ENCODE measurements around the gene NTM.

DNA sequence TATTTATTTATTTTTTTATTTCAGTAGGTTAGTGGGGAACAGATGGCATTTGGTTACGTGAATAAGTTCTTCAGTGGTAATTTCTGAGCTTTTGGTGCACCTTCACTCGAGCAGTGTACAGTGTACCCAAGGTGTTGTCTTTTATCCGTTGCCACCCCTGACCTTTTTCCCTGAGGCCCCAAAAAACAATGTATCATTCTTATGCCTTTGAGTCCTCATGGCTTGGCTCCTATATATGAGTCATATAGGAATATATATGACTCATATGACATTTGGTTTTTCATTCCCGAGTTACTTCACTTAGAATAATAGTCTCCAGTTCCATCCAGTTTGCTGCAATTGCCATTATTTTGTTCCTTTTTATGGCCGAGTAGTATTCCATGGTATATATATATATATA lies 763.9 kb downstream of the NTM start:
- TF ChIP-seq POLR2A (IDR thresholded peaks at IDR 0.05; ENCODE audit: low read depth, low read length), result no peak
- TF ChIP-seq SPI1 (IDR thresholded peaks at IDR 0.05; ENCODE audit: low read depth, low read length), result no peak
- no peak for TF ChIP-seq TAF1 (IDR thresholded peaks at IDR 0.05; ENCODE audit: low read depth, low read length)

Measured in GM12891 (cell line).